Subcutaneous adipose tissue (tissue), 4 donors: ENCODE measurements around the gene PRKCQ. TPM values are rescaled to one million over a fixed set of nuclear protein-coding genes. Genes with fewer than 3 reads are reported as not detected.

Source experiments
- CTCF ChIP-seq: fragments of 450-650 bp; IDR thresholded peaks from one replicate; pipeline ENCODE4 v1.5.1; 2016; ENCODE audit warnings: low read depth, mild to moderate bottlenecking, control low read depth, antibody characterized with exemption, moderate library complexity
- total RNA-seq, 4 donors: library from RNA; depleted of rRNA; stranded (reverse); fragments of >200 nt; gene quantifications; one replicate each; pipeline ENCODE4 v1.1.0, GENCODE V29; 2016

PRKCQ gene
- total RNA-seq, 4 donors from 2014 or later: 0.19 to 1.0 (median 0.93) TPM

DNA sequence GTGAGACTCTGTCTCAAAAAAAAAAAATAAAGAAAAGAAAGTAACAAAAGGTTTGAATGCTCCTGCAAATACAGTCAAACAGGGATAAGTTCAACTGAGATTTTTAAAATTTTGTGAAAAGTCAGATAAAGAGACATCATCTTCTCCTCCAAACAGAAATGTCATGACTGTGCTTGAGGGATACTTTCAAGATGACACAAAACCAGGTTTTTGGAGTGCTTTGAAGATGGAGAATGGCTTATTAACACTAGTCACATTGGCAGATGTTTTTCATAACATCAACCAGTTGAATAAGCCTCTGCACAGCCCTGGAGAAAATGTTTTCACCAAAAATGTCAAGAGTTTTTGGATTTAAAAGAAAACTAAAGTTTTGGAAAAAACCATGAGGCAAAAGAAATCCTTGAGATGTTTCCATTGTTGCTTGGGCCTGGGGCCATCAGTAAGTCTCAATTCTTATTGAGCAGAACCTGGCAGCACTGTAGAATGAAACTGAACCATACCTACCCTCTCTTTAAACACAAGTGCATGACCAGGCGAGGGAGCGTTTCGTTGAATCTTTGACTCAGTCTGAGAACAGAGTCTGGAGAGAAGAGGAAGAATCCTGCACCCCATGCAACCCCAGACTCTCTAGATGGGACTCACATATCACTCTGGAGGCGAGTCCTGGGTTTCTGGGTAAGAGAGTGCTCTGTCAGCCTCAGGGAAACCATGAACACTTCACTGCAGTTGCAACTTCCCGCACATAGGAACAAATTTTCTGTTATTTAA, 37.4 kb upstream of the PRKCQ start:
- TF ChIP-seq CTCF: no peak

- TF ChIP-seq CTCF: no peak
Measured at GRCh38 chr10:6615971-6616370, 35.9 kb upstream of the PRKCQ start.

DNA sequence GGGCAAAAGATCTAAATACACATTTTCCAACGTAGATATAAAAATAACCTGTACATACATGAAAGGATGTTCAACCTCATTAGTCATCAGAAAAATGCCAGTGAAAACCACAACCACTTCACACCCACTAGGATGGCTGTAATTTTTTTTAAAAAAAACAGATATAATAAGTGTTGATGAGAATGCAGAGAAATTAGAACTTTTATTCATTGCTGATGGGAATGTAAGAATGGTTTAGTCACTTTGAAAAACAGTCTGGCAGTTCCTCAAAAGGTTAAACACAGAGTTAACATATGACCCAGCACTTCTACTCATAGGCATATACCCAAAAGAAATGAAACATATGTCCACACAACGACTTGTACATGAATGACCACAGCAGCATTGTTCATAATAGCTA, 32.3 kb upstream of the PRKCQ start:
- TF ChIP-seq CTCF: no peak

GRCh38 chr10:6610647-6611046, 30.6 kb upstream of the PRKCQ start:
- no peak for TF ChIP-seq CTCF

DNA sequence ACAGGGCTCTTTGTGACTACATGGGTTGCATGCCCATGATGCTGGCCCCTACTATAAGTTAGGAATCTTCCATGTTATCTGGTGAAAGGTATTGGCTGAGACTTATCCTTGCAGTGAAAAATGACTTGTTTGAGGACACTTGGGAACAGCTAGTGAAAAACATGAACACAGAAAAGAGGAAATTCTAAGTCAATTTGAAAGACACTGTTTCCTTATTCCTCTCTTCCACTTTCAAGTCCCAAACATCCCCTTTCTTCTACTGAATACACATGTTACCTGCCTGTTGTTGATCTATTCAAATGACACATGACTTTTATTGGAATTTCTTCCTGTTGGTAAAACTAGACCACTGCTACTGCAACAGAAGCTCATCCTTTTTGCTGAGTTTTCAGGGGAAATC, 29.5 kb upstream of the PRKCQ start:
- no peak for TF ChIP-seq CTCF

GRCh38 chr10:6607778-6608177, 27.7 kb upstream of the PRKCQ start:
- no peak for TF ChIP-seq CTCF

GRCh38 chr10:6607182-6607581, 27.1 kb upstream of the PRKCQ start:
- TF ChIP-seq CTCF: no peak
